Erythroblast (primary cell): Measurements from ENCODE around the gene VSTM2L.

Source experiments
- GATA1 ChIP-seq: IDR thresholded peaks from 2 replicates; pipeline ENCODE4 v1.6.1; 2011; ENCODE audit warnings: low read depth, mild to moderate bottlenecking, control low read depth, low read length, moderate library complexity
- POLR2A ChIP-seq: IDR thresholded peaks from 2 replicates; pipeline ENCODE4 v1.6.1; 2011; ENCODE audit warnings: mild to moderate bottlenecking, low read length

DNA sequence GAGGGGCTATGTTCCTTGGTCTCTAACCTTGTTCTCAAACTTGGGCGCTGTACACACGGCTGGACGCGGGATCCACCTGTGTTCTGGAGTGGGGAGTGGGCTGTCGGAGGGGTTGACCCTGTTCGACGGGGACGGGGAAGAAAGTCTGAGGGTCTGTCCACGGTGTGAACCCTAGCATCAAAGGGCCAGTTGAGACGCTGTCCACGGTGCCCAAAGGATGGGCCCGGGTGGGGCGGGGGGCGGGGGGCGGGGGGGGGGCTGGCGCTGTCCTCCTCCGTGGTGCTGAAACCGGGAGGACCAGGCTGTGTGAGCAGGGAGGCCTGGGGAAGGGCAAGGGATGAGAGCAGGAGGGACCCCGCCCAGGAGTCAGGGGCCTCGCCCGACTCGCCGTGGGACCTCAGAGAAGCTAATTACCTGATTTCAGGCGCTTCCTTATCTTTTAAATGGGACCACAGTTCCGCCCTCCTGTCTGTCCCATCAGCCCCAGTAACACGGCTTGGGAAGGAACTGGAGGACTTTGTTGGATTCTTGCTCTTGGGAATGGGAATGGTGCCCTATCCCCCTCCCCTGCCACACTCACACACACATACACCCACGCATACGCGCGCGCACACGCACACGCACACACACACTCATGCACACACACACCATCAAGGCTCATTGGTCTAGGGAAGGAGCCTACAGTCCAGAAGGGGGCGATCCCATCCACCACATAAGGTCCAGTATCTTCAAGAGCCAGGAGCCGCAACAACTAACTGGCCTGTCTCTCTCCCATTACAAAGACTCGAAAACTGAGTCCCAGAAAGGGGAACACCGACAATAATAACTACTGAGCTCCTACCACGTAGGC, 1.0 kb upstream of the VSTM2L start:
- TF ChIP-seq POLR2A (no peak), GATA1 (no peak)
